Measurements from ENCODE around the gene DUOX1. TPM values are rescaled to one million over a fixed set of nuclear protein-coding genes. Genes with fewer than 3 reads are reported as not detected.
A peak's percentile ranks its signal among the peaks of the same experiment; 100 is the strongest.

The DUOX1 gene
- total RNA-seq, 1 experiment from 2014 or later = not detected

DNA sequence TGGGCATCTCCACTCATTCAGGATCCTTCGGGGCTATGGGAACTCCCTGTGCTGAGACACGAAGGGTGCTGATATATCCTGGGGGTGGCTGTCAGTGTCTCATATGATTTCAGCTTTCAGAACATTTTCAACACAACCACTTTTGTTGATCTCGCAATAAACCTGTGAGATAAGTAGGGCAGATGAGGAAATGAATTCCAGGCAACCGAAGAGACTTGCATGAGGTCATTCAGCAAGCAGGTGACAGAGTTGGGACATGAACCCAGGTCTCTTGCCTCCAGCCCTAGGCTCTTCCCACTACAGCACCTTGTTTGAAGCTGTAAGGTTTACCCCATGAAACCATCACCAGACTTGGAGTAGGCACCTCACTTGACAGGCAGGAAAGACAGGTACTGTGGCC is 16.6 kb downstream of the DUOX1 start:
- no peak overlapping the region for H3K4me3 ChIP-seq
- H2AFZ ChIP-seq = no peak overlapping the region
- H3K9me3 ChIP-seq (ENCODE audit: insufficient read depth, low read depth) = no peaks in the 10 kb centered on the region
- no peaks in the 10 kb centered on the region for H3K79me2 ChIP-seq (ENCODE audit: low read depth)
- 0 out of 2 replicates have a peak overlapping the region, but pooled peaks have one; percentile 31 for H3K4me2 ChIP-seq
- peaks cover 15% of the 10 kb centered on the region for H3K4me1 ChIP-seq (replicated peaks; ENCODE audit: insufficient read depth)
- no TSS peak for BruUV-seq (replicated peaks)
- intact Hi-C loops (cut with micrococcal nuclease; ENCODE audit: unreplicated experiment) = no loop called here
- no peaks in the 10 kb centered on the region for H3K27me3 ChIP-seq (ENCODE audit: insufficient read depth, low read depth)
- no peaks in the 10 kb centered on the region for H4K20me1 ChIP-seq (ENCODE audit: insufficient read depth)
- H3K9me2 ChIP-seq (ENCODE audit: insufficient read depth) = no peaks in the 10 kb centered on the region
- no peak for TF ChIP-seq EZH2 (IDR thresholded peaks at IDR 0.05; ENCODE audit: low read depth)
- TF ChIP-seq, protein P1, sequence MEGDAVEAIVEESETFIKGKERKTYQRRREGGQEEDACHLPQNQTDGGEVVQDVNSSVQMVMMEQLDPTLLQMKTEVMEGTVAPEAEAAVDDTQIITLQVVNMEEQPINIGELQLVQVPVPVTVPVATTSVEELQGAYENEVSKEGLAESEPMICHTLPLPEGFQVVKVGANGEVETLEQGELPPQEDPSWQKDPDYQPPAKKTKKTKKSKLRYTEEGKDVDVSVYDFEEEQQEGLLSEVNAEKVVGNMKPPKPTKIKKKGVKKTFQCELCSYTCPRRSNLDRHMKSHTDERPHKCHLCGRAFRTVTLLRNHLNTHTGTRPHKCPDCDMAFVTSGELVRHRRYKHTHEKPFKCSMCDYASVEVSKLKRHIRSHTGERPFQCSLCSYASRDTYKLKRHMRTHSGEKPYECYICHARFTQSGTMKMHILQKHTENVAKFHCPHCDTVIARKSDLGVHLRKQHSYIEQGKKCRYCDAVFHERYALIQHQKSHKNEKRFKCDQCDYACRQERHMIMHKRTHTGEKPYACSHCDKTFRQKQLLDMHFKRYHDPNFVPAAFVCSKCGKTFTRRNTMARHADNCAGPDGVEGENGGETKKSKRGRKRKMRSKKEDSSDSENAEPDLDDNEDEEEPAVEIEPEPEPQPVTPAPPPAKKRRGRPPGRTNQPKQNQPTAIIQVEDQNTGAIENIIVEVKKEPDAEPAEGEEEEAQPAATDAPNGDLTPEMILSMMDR (conservative IDR thresholded peaks at IDR 0.05) = no peak
- peaks cover 4% of the 10 kb centered on the region; the same call in 1 of the 2 replicates for H3F3A ChIP-seq (ENCODE audit: insufficient read depth, low read depth)
- DNase-seq = peak; percentile 22 to 71
- peak overlapping the region; percentile 9; the same call in 1 of the 2 replicates for H3K27ac ChIP-seq
- H3K36me3 ChIP-seq (ENCODE audit: low read depth) = no peaks in the 10 kb centered on the region
- ChIA-PET POLR2A (ENCODE audit: unreplicated experiment) (interaction anchor here (0.5 to 0.6 kb wide), 3 partner anchors 12 to 21 kb away, joined by 3 to 19 read pairs (median 4); no protein-coding TSS in a partner anchor), CTCF (interaction anchor here (0.5 kb wide), 1 partner anchor 80 kb away, joined by 10 read pairs; no protein-coding TSS in a partner anchor)

DNA sequence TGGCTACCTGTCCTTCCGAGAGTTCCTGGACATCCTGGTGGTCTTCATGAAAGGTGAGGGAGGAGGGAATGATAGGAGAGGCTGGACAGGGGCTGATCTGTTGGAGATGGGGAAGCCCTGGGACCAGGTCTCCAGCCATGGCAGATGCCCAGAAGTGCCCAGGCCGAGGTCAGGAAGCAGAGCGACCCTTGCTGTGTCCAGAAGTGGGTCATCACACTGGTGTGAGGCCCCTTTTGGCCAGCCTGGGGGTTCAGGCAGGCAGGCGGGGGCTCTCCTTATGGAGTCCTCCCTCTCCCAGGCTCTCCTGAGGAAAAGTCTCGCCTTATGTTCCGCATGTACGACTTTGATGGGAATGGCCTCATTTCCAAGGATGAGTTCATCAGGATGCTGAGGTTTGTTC is 17.8 kb downstream of the DUOX1 start:
- Histone ChIP-seq H3K9me3 (ENCODE audit: insufficient read depth, low read depth) (no peaks in the 10 kb centered on the region), H3K9me2 (ENCODE audit: insufficient read depth) (no peaks in the 10 kb centered on the region), H3K36me3 (ENCODE audit: low read depth) (no peaks in the 10 kb centered on the region), H3K27me3 (ENCODE audit: insufficient read depth, low read depth) (no peaks in the 10 kb centered on the region), H3K79me2 (ENCODE audit: low read depth) (no peaks in the 10 kb centered on the region), H4K20me1 (ENCODE audit: insufficient read depth) (no peaks in the 10 kb centered on the region), H3K4me1 (replicated peaks; ENCODE audit: insufficient read depth) (peaks cover 15% of the 10 kb centered on the region), H2AFZ (no peak overlapping the region), H3K4me2 (no peak overlapping the region), H3K27ac (no peak overlapping the region), H3F3A (ENCODE audit: insufficient read depth, low read depth) (peaks cover 4% of the 10 kb centered on the region; the same call in 1 of the 2 replicates), H3K4me3 (no peak overlapping the region)
- ChIA-PET CTCF (no interaction called here), POLR2A (ENCODE audit: unreplicated experiment) (no interaction called here)
- DNase-seq = no peak
- BruUV-seq (replicated peaks) = no TSS peak
- TF ChIP-seq EZH2 (IDR thresholded peaks at IDR 0.05; ENCODE audit: low read depth) = no peak
- TF ChIP-seq, protein P1 (conservative IDR thresholded peaks at IDR 0.05) = no peak
- intact Hi-C loops (cut with micrococcal nuclease; ENCODE audit: unreplicated experiment) = no loop called here

DNA sequence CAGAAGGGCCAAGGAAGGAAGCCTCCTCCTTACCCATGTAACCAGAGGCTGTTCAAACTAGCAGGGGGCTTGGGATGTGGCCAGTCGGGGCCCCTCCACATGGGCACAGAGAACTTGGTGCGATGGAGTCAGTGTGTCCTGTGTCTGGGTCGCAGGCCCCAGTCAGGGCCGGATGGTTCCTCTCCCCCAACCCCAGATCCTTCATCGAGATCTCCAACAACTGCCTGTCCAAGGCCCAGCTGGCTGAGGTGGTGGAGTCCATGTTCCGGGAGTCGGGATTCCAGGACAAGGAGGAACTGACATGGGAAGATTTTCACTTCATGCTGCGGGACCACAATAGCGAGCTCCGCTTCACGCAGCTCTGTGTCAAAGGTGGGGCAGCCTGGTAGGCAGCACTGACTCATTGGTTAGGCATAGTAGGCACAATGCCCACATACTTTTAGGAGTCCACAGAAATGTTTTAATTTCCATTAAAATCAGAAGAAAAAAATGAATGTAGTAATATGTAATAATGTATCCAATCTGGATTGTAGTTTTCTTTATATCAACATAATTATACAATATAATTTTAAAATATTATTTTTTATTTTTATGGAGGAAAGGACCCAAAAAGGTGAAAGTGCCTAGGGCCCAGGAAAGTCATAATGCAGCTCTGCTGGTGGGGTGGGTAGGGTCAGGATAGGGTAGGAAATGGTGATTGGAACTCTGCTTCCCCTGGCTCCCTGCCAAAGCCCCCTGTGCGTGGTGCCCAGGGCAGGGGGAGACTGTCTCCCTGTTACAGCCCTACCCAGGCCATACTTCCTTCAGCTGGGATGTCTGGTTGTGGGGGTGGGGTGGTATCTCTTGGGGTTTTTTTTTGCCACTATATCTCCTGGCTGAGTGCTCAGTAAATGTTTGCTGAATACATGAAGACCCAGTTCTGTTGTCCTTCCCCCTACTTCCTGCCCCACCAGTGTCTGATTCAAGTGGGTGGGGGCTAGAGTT is 18.6 kb downstream of the DUOX1 start:
- Histone ChIP-seq H3K9me3 (ENCODE audit: insufficient read depth, low read depth) (no peaks in the 10 kb centered on the region), H3F3A (ENCODE audit: insufficient read depth, low read depth) (peaks cover 4% of the 10 kb centered on the region; the same call in 1 of the 2 replicates), H3K9me2 (ENCODE audit: insufficient read depth) (no peaks in the 10 kb centered on the region), H4K20me1 (ENCODE audit: insufficient read depth) (no peaks in the 10 kb centered on the region), H3K4me3 (no peak overlapping the region), H3K79me2 (ENCODE audit: low read depth) (no peaks in the 10 kb centered on the region), H3K36me3 (ENCODE audit: low read depth) (no peaks in the 10 kb centered on the region), H3K4me2 (no peak overlapping the region), H3K27me3 (ENCODE audit: insufficient read depth, low read depth) (no peaks in the 10 kb centered on the region), H2AFZ (no peak overlapping the region), H3K4me1 (replicated peaks; ENCODE audit: insufficient read depth) (peaks cover 15% of the 10 kb centered on the region), H3K27ac (no peak overlapping the region)
- CTCF ChIA-PET = interaction anchor here (0.6 kb wide), 1 partner anchor 13 kb away, joined by 9 read pairs; no protein-coding TSS in a partner anchor
- BruUV-seq (replicated peaks) = no TSS peak
- TF ChIP-seq EZH2 (IDR thresholded peaks at IDR 0.05; ENCODE audit: low read depth) = no peak
- TF ChIP-seq, protein P1 (conservative IDR thresholded peaks at IDR 0.05) = no peak
- peak in 1 of 2 experiments; percentile 21 for DNase-seq
- intact Hi-C loops (cut with micrococcal nuclease; ENCODE audit: unreplicated experiment) = no loop called here
- POLR2A ChIA-PET (ENCODE audit: unreplicated experiment) = interaction anchor here (0.5 to 0.6 kb wide), 2 partner anchors 70 to 465 kb away, joined by 10 to 11 read pairs; no protein-coding TSS in a partner anchor

Data from PC-9 (cell line).